ENCODE measurements around the gene HYI. TPM values are rescaled to one million over a fixed set of nuclear protein-coding genes. Genes with fewer than 3 reads are reported as not detected.

Gene HYI
- total RNA-seq, 4 donors from 2014 or later = 7.4 to 13.4 (median 10.7) TPM

DNA sequence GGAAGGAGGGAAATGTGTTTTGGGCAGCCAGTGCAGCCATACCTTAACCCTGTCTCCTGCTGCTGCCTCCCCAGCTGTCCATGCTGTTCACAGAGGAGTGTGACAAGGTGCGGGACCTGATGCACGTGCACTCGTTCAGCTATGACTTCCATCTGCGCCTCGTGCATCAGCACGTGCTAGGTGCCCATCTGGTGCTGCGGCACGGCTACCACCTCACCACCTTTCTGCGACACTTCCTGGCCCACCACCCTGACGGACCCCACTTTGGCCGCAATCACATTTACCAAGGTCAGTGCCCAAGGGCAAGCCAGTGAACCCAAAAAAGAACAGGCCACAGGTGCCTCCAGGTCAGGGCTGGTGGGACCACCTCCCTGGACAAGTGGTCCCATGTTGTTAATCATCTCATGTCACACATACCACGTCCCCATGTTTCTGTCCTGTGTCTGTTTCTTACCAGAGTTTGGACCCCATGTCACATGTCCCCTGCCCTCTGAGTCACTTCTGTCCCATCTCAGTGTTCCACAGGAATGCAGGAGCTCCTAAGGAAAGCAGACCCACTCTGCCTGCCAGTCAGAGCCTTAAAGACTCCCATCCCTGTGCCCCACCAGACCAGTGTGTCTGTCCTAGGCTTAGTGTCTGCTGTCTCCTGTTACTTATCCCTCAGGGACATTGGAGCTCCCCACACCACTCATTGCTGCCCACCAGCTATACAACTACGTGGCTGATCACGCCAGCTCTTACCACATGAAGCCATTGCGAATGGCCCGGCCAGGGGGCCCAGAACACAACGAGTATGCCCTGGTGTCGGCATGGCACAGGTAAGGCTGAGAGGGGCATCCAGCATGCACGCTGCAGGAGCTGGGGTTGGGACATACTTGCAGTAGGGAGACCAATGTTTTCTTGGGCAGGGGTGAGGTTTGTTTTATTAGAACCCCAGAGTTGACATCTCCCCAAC, 6.6 kb downstream of the HYI start:
- Histone ChIP-seq H3K27ac (no peak overlapping the region), H3K36me3 (peaks cover 0 to 92% of the 10 kb centered on the region in 2 donors), H3K27me3 (no peaks in the 10 kb centered on the region), H3K4me1 (no peaks in the 10 kb centered on the region), H3K9me3 (no peaks in the 10 kb centered on the region), H3K4me3 (no peak overlapping the region)
- in situ Hi-C loops (cut with MboI; ENCODE audit: low sequenced_read_pairs in 4 of 4) = no loop called here
- no peak for DNase-seq
- no peak for TF ChIP-seq POLR2A (IDR thresholded peaks at IDR 0.05)
- TF ChIP-seq, protein P1, sequence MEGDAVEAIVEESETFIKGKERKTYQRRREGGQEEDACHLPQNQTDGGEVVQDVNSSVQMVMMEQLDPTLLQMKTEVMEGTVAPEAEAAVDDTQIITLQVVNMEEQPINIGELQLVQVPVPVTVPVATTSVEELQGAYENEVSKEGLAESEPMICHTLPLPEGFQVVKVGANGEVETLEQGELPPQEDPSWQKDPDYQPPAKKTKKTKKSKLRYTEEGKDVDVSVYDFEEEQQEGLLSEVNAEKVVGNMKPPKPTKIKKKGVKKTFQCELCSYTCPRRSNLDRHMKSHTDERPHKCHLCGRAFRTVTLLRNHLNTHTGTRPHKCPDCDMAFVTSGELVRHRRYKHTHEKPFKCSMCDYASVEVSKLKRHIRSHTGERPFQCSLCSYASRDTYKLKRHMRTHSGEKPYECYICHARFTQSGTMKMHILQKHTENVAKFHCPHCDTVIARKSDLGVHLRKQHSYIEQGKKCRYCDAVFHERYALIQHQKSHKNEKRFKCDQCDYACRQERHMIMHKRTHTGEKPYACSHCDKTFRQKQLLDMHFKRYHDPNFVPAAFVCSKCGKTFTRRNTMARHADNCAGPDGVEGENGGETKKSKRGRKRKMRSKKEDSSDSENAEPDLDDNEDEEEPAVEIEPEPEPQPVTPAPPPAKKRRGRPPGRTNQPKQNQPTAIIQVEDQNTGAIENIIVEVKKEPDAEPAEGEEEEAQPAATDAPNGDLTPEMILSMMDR (IDR thresholded peaks at IDR 0.05 in 4 of 5, conservative IDR thresholded peaks at IDR 0.05 in 1 of 5) = no peak
- no peak for ATAC-seq
- intact Hi-C loops (cut with DNase I; ENCODE audit: low total_unique reads) = no loop called here

- H3K4me3 ChIP-seq = no peak overlapping the region
- in situ Hi-C loops (cut with MboI; ENCODE audit: low sequenced_read_pairs in 4 of 4) (no loop called here), intact Hi-C loops (cut with DNase I; ENCODE audit: low total_unique reads) (no loop called here)
- peaks cover 0 to 97% of the 10 kb centered on the region in 2 donors for H3K36me3 ChIP-seq
- no peak overlapping the region for H3K27ac ChIP-seq
- DNase-seq = no peak
- TF ChIP-seq POLR2A (IDR thresholded peaks at IDR 0.05) = no peak
- TF ChIP-seq, protein P1 (IDR thresholded peaks at IDR 0.05 in 4 of 5, conservative IDR thresholded peaks at IDR 0.05 in 1 of 5) = no peak
- no peaks in the 10 kb centered on the region for H3K27me3 ChIP-seq
- ATAC-seq = no peak
- no peaks in the 10 kb centered on the region for H3K9me3 ChIP-seq
- no peaks in the 10 kb centered on the region for H3K4me1 ChIP-seq
Measured at GRCh38 chr1:43446388-43446740, 7.4 kb downstream of the HYI start.

DNA sequence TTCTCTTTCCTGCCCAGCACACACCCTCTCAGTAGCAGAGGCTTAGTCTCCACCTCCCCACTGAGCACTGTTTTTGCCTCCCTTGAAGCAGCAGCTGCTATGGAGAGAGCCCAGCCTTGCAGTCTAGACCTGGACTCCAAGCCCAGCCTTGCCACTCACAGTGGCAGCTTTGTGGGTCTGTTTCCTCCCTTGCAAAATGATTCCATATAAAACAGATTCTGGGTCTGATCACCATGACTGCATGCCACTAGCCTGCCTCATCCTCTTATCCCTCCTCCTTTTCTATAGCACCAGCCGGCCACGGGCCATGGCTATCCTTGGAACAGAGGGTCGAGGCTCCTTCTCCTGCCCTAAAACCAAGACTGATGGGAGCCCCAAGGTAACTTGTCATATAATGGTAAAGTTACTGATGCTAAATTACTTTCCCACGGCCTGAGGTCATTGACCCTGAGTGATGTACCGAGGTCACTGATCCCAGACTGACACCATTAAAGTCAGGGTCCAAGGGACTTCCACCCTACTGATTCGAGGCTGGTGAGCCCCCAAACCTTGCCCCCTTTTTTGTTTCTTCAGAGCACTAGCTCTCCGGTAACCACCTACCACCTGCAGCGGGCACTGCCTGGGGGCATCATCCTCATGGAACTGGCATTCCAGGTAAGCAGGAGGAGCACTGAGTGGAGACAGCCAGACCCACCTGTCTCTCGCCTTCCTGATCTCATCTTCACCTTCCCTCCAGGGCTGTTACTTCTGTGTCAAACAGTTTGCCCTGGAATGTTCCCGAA, 7.9 kb downstream of the HYI start:
- TF ChIP-seq, protein P1 (IDR thresholded peaks at IDR 0.05 in 4 of 5, conservative IDR thresholded peaks at IDR 0.05 in 1 of 5) = no peak
- TF ChIP-seq POLR2A (IDR thresholded peaks at IDR 0.05) = no peak
- no peaks in the 10 kb centered on the region for H3K9me3 ChIP-seq
- H3K27me3 ChIP-seq = no peaks in the 10 kb centered on the region
- H3K4me3 ChIP-seq = no peak overlapping the region
- in situ Hi-C loops (cut with MboI; ENCODE audit: low sequenced_read_pairs in 4 of 4) = no loop called here
- peaks cover 0 to 97% of the 10 kb centered on the region in 2 donors for H3K36me3 ChIP-seq
- no peaks in the 10 kb centered on the region for H3K4me1 ChIP-seq
- no peak for DNase-seq
- ATAC-seq = no peak
- H3K27ac ChIP-seq = no peak overlapping the region
- intact Hi-C loops (cut with DNase I; ENCODE audit: low total_unique reads) = no loop called here

DNA sequence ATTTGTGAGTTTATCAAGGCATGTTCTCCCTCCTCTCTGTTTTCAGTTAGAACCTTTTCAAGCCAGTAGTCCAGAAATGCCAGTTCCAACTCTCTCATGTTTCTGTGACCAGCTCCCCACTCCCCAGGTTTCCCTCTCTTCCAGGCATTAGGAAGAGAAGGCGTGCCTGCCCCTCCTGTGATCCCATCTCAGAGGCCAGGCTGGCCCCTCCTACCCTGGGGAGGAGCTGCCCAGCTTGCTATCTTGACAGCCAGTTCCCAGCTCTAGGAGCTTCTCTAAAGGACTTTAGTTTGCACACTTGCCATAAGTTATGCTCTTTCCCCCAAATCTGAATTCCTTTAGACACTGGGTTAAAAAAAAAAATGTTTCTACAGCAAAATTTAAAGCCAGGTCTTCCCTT, 8.9 kb downstream of the HYI start:
- Histone ChIP-seq H3K4me3 (no peak overlapping the region), H3K9me3 (no peaks in the 10 kb centered on the region), H3K27me3 (no peaks in the 10 kb centered on the region), H3K36me3 (peaks cover 0 to 97% of the 10 kb centered on the region in 2 donors), H3K4me1 (no peaks in the 10 kb centered on the region), H3K27ac (no peak overlapping the region)
- in situ Hi-C loops (cut with MboI; ENCODE audit: low sequenced_read_pairs in 4 of 4) (no loop called here), intact Hi-C loops (cut with DNase I; ENCODE audit: low total_unique reads) (no loop called here)
- DNase-seq (no peak), ATAC-seq (no peak)
- TF ChIP-seq, protein P1 (IDR thresholded peaks at IDR 0.05 in 4 of 5, conservative IDR thresholded peaks at IDR 0.05 in 1 of 5) = no peak
- no peak for TF ChIP-seq POLR2A (IDR thresholded peaks at IDR 0.05)
